ENCODE data around the gene PTK7.

Gene PTK7

DNA sequence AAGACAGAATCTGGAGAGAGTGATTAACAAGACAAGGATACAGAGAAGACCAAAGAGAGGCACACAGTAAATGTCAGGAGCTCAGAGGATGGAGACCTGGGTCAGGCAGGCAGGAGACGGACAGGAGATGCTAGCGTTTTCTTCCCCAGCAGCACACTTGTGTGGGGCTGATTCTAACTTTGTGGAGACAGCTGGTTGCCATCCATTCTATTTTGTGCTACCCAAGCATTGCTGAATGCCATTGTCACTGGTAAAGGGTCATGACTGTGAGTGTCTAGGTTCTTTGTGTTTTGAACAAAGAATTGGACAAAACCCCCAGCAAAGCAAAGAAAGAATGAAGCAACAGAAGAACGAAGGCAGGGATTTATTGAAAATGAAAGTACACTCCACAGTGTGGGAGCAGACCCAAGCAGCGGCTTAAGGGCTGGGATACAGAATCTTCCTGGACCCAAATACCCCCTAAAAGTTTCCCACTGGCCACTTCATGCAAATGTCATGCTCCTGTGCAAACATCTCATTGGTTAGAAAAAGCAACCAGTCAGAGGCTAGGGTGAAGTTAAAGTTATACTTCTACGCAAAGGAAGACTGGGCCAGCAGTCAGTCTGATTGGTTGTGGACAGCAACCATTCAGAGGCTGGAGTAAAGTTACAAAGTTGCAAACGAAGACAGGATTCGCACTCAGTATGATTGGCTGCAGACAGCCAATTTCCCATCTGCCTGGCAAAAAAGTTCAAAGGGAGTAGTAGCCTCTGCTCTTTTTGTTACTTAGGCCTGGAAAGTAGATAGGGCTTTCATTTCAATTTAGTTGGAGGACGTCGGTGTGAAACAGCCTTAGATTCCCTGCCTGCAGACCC is 17.5 kb downstream of the PTK7 start:
- TF ChIP-seq NFIC (IDR thresholded peaks at IDR 0.05): no peak
- no peak for TF ChIP-seq TCF12 (IDR thresholded peaks at IDR 0.05; ENCODE audit: low read depth)
- TF ChIP-seq YY1 (IDR thresholded peaks at IDR 0.05; ENCODE audit: low read depth): no peak
- TF ChIP-seq FOXM1 (IDR thresholded peaks at IDR 0.05; ENCODE audit: borderline replicate concordance, low read depth): no peak
- no peak for TF ChIP-seq EGR1 (IDR thresholded peaks at IDR 0.05)
- no peak for TF ChIP-seq EP300 (IDR thresholded peaks at IDR 0.05; ENCODE audit: borderline replicate concordance)

- no peak for TF ChIP-seq CEBPB (IDR thresholded peaks at IDR 0.05)
- no peak for TF ChIP-seq TAF1 (IDR thresholded peaks at IDR 0.05; ENCODE audit: low read depth)
- no peak for TF ChIP-seq YY1 (IDR thresholded peaks at IDR 0.05; ENCODE audit: low read depth)
- no peak for TF ChIP-seq FOXM1 (IDR thresholded peaks at IDR 0.05; ENCODE audit: borderline replicate concordance, low read depth)
- no peak for TF ChIP-seq NFIC (IDR thresholded peaks at IDR 0.05)
- TF ChIP-seq RAD21 (IDR thresholded peaks at IDR 0.05; ENCODE audit: low read depth): no peak
- no peak for TF ChIP-seq TEAD4 (IDR thresholded peaks at IDR 0.05)
- no peak for TF ChIP-seq ZBTB7A (IDR thresholded peaks at IDR 0.05; ENCODE audit: low read depth)
- TF ChIP-seq TCF12 (IDR thresholded peaks at IDR 0.05; ENCODE audit: low read depth): no peak
- TF ChIP-seq EP300 (IDR thresholded peaks at IDR 0.05; ENCODE audit: borderline replicate concordance): no peak
- no peak for TF ChIP-seq MAX (IDR thresholded peaks at IDR 0.05)
These were observed 19.8 kb downstream of the PTK7 start for GRCh38 chr6:43095939-43096338.

DNA sequence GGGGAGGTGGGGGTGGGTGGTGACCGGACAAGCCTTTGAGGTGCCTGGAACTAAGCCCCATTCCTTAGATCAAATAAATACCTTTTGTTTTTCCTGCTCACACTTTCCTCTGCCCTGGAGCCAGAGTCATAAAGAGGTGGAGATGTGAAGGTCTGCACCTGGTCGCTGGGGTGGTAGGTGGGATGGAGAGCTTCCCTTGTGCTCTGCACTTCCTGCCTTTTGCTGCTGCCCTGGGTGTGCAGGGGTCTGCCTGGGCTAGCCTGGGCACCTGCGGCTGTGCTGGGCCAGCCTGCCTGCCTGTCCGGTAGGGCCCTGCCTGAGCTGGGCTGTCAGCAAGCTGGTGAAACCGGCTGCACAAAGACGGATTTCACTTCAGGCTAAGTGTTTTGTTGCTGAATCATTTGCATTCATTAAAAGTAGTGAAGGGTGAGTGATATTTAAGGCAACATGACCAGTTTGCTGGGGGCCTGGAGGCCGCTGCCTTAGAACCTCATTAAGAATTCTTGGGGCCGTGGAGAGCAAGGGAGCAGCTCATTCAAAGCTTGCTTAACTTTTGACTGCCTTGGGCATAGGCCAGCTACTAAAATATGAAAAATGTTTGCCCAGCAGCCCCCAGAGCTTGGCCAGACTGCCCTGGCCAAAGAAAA is 20.5 kb downstream of the PTK7 start:
- TF ChIP-seq MAX (IDR thresholded peaks at IDR 0.05) (no peak), TEAD4 (IDR thresholded peaks at IDR 0.05) (no peak; the same call in 1 of the 2 replicates)

- TF ChIP-seq TCF12 (IDR thresholded peaks at IDR 0.05; ENCODE audit: low read depth): no peak
- TF ChIP-seq REST (IDR thresholded peaks at IDR 0.05; ENCODE audit: low read depth): no peak
- TF ChIP-seq RAD21 (IDR thresholded peaks at IDR 0.05; ENCODE audit: low read depth): no peak
- no peak for TF ChIP-seq MAX (IDR thresholded peaks at IDR 0.05)
These were observed 21.0 kb downstream of the PTK7 start for GRCh38 chr6:43097098-43097489.

- TF ChIP-seq NFIC (IDR thresholded peaks at IDR 0.05): no peak
These were observed 21.4 kb downstream of the PTK7 start for GRCh38 chr6:43097502-43097901.

DNA sequence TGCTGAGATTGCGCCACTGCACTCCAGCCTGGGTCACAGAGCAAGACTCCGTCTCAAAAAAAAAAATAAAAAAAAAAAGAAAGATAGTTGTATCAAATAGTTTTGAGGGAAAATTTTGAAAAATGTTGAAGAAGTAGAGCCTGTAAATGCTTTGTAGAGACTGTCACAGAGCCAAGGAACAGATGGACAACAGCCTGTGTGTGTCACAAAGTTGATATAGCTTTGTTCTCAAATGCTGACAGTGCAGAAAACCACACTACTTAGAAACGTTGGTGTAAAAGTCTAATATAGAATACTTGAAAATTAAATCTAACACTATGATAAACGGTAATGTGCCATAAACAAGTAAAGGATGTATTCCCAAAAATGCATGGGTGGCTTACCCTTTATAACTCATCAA is 25.4 kb downstream of the PTK7 start:
- TF ChIP-seq RAD21 (IDR thresholded peaks at IDR 0.05; ENCODE audit: low read depth): no peak
- TF ChIP-seq MAX (IDR thresholded peaks at IDR 0.05): no peak
- TF ChIP-seq EP300 (IDR thresholded peaks at IDR 0.05; ENCODE audit: borderline replicate concordance): no peak
- no peak for TF ChIP-seq CREB1 (IDR thresholded peaks at IDR 0.05; ENCODE audit: low read depth)
- no peak for TF ChIP-seq TCF12 (IDR thresholded peaks at IDR 0.05; ENCODE audit: low read depth)
- no peak for TF ChIP-seq REST (IDR thresholded peaks at IDR 0.05; ENCODE audit: low read depth)
- TF ChIP-seq YY1 (IDR thresholded peaks at IDR 0.05; ENCODE audit: low read depth): no peak
- TF ChIP-seq TAF1 (IDR thresholded peaks at IDR 0.05; ENCODE audit: low read depth): no peak
- TF ChIP-seq TEAD4 (IDR thresholded peaks at IDR 0.05): no peak
- no peak for TF ChIP-seq CEBPB (IDR thresholded peaks at IDR 0.05)
- TF ChIP-seq USF1 (IDR thresholded peaks at IDR 0.05): no peak
- no peak for TF ChIP-seq EGR1 (IDR thresholded peaks at IDR 0.05)
- no peak for TF ChIP-seq ZBTB7A (IDR thresholded peaks at IDR 0.05; ENCODE audit: low read depth)
- TF ChIP-seq FOXM1 (IDR thresholded peaks at IDR 0.05; ENCODE audit: borderline replicate concordance, low read depth): no peak
- no peak for TF ChIP-seq NFIC (IDR thresholded peaks at IDR 0.05)

All from Ishikawa (cell line).